HG02798 (cell line): ENCODE data around the gene GPR180.

Experiments
- ATAC-seq: cut with Tn5 transposase; IDR thresholded peaks from one replicate; pipeline ENCODE4 v1.9.1; 2021; ENCODE audit warnings: mild to moderate bottlenecking; ENCODE audit not compliant: unreplicated experiment, poor library complexity

The GPR180 gene

DNA sequence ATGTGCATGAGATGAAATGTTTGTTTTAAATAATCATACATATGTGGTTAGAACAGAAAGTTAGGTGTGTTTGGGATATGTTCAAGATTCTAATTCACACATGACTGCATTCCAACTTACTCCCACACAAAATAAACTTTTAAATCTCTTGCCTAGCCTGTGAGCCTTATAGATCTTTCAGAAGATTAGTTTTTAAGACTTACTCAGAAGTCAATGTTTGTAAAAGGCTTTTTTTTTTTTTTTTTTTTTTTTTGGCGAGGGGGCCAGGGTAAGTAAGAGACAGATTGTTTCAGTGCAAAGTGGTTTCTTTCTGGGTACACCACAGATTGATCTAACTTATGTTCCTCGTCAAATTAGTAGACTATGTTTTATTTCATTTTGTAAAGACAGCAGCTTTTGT, 39.1 kb downstream of the GPR180 start:
- no peak for ATAC-seq

DNA sequence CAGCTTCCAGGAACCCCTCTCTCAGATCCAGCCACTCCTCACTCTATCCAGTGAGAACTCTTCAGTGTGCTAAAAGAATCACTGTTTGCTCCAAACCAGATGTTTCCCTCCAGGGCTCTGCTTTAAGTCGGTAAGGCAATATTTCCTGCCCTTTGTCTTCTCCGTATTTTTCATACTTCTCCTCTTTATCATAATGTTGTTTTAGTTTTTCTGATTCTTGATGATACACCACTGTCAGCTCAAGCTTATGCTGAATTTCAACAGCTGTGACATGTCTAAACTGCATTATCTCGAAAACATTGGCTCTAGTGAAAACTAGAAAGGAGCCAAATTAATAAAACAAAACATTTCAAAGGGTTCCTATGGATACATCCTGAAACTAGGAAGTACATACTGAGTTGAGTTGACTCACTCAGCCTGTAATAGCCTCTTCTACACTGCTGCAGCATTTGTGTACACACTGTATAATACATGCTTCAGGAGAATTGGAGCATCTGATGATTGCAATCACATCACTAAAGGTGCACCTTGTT, 39.8 kb downstream of the GPR180 start:
- ATAC-seq: no peak

GRCh38 chr13:94646904-94647303, 45.2 kb downstream of the GPR180 start:
- ATAC-seq: peak; percentile 73

- ATAC-seq: no peak
These were observed 54.5 kb downstream of the GPR180 start for GRCh38 chr13:94656176-94656575.

DNA sequence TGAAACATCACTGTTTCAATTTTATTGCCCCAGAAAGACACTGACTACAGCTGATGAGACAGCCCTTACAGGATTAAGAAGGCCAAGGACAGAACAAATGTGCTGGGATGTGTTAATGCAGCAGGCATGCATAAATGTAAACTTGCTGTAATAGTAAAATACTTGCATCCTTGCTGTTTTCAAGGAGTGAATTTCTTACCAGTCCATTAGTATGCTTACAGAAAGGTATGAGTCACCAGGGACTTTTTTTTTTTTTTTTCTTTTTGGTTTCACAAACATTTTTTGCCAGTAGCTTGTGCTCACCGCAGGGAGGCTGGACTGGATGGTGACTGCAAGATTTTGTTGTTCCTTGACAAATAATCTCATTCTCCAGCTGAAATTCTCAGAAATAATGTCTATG, 55.1 kb downstream of the GPR180 start:
- peak; percentile 95 for ATAC-seq

- ATAC-seq: peak; percentile 51
These were observed 55.5 kb downstream of the GPR180 start for GRCh38 chr13:94657167-94657566.

- ATAC-seq: no peak
These were observed 57.4 kb downstream of the GPR180 start for GRCh38 chr13:94658926-94659597.

GRCh38 chr13:94659598-94659946, 57.9 kb downstream of the GPR180 start:
- ATAC-seq: no peak

GRCh38 chr13:94660695-94661326, 59.2 kb downstream of the GPR180 start:
- ATAC-seq: no peak

- no peak for ATAC-seq
These were observed 59.7 kb downstream of the GPR180 start for GRCh38 chr13:94661406-94661805.

- ATAC-seq: no peak
These were observed 60.8 kb downstream of the GPR180 start for GRCh38 chr13:94662274-94662945.

DNA sequence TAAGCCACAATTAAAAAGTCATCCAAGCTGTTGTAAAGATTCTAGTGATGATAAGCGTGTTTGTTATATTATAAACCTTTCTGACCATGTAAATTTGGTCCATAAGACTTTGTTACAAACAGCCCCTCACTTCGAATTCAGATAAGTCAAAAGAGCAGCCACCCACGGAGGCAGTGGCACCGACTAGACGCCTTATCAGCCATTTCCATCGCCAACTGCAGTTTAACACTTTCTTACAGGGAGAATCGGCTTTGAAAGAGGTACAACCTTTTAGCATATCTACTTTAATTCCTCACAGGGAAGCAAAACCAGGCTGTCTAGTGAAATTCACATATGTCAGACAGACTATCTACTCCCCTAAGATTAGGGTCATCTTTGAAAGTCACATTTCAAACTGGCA, 63.2 kb downstream of the GPR180 start:
- ATAC-seq: no peak

- ATAC-seq: no peak
These were observed 64.4 kb downstream of the GPR180 start for GRCh38 chr13:94666065-94666464.

- no peak for ATAC-seq
These were observed 65.5 kb downstream of the GPR180 start for GRCh38 chr13:94667190-94667589.

DNA sequence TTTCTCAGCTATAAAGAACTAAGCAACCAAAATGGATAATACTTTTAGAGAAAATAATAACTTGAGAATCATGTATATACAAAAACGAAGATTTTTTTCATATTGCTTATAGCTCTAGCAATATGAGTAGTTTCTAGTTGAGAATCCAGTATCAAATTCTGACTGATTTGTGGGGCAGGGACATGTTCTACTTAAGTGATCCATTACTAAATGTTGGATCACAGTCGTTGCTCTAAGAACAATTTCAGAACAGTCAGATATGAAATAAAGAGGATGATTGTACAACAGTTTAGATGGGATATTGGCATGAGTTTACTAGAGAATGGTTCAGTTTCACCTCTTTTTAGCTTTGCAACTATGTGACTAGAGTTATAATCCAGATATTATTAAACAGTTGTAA, 70.7 kb downstream of the GPR180 start:
- ATAC-seq: no peak

- ATAC-seq: no peak
These were observed 72.2 kb downstream of the GPR180 start for GRCh38 chr13:94673851-94674250.

GRCh38 chr13:94674609-94675348, 73.1 kb downstream of the GPR180 start:
- ATAC-seq: peak; percentile 78

GRCh38 chr13:94677799-94678198, 76.1 kb downstream of the GPR180 start:
- ATAC-seq: no peak

DNA sequence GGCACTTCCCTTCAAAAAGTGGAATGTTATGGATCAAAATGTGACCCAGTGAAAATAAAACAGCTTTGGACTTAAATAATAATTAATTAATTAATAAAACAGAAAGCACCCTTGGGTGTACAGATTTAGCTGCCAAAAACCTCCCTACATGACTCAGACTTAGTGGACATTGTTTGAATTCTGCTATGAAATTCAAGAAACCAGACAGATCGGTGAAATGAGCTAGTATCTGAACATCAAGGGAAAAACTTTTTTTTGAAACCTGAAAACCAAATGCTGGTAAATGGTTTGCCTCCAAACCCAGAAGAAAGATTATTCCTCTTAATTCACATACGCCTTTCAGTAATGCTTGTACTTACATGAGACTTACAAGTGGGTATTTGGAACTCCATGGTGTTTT, 77.2 kb downstream of the GPR180 start:
- ATAC-seq: no peak

GRCh38 chr13:94679614-94680013, 78.0 kb downstream of the GPR180 start:
- no peak for ATAC-seq

DNA sequence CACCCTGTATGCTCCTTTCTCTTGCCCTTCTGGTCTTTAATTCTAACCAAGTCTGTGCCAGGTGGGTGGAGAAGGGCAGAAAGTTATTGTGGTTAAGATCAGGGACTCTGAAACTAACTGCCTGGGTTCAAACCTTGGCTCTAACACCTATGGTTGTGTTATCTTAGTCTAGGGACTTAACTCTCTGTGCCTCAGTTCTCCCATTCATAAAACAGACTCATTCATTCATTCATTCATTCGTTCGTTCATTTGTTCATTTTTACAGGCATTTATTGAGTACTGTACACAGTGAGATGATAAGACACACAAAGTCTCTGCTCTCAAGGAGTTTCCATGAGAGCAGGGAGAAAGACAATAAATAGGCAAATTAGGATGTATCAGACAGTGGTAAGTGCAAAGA, 80.6 kb downstream of the GPR180 start:
- no peak for ATAC-seq
